Right atrium auricular region (tissue), 2 donors: ENCODE measurements around the gene GPSM3. TPM values are rescaled to one million over a fixed set of nuclear protein-coding genes. Genes with fewer than 3 reads are reported as not detected.

Experiments used
- DNase-seq: peaks from one replicate; pipeline ENCODE4 v3.0.0-alpha.2; 2019; ENCODE audit warnings: low spot score
- H3K27ac ChIP-seq, 2 donors: fragments of 200-600 bp; sonication (generic); 1 replicate in 1 of 2; 2 replicates in 1 of 2; pipeline ENCODE4 v1.5.1; 2016 to 2019
- H3K27me3 ChIP-seq, 2 donors: fragments of 200-600 bp; sonication (generic); one replicate each; pipeline versions ENCODE4 v1.5.1 to v1.6.0; 2017 to 2019
- H3K36me3 ChIP-seq: fragments of 200-600 bp; sonication (generic); one replicate; pipeline ENCODE4 v1.5.1; 2016
- H3K4me1 ChIP-seq, 2 donors: fragments of 200-600 bp; sonication (generic); one replicate each; pipeline versions ENCODE4 v1.5.1 to v1.6.0; 2017 to 2019
- H3K4me3 ChIP-seq, 2 donors: fragments of 200-600 bp; sonication (generic); 1 replicate in 1 of 2; 2 replicates in 1 of 2; pipeline ENCODE4 v1.5.1; 2017 to 2019; ENCODE audit warnings: mild to moderate bottlenecking in 1 of 2, moderate library complexity in 1 of 2
- H3K9me3 ChIP-seq, 2 donors: fragments of 200-600 bp; sonication (generic); one replicate each; pipeline ENCODE4 v1.5.1; 2019
- total RNA-seq, 2 donors: library from RNA; depleted of rRNA; stranded (reverse); fragments of >200 nt; gene quantifications; one replicate each; pipeline ENCODE4 v1.1.0, GENCODE V29; 2016
- TF ChIP-seq, protein P1 (sequence below), 2 donors: fragments of 200-600 bp; sonication (generic); IDR thresholded peaks; one replicate each; pipeline ENCODE4 v1.5.1; 2019; ENCODE audit warnings: antibody characterized with exemption in 2 of 2

Gene GPSM3
- total RNA-seq, 2 donors from 2014 or later = 3.6 to 9.0 TPM

DNA sequence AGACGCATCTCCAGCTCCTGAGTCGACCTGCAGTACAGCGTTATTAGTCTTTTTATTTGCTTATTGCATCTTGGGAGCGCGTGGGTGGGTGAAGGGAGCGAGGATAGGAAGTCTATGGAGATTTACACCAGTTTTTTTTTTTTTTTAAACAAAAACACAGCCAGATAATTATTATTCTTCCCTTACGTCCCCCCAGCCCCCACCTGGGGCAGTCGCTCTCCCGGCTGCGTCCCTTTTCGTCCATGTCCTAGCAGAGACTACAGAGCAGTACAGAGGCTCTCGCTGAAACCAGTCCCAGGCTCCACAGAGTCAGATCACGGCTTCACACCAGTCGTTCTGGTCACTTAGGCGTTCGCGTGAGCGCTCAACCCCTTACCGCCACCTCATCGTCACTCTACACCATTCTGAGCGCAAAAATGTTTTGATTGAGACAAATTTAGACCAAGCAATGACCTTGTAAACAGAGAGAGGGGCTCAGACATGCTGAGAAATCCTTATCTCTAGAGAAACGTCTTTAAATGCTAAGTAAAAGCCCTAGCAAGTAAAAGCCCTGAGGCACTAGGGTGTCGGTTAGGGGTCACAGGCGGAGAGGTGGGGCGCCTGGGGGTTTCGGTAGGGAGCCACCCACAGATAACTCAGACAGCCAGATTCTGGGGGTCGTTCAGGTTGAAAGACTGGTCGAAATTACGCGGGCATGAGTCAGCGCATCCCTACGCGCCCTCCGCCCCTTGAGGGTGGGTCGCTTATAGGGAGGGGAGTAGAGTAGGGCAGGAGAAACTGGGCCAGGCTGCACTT, 39.5 kb downstream of the GPSM3 start:
- DNase-seq = no peak

DNA sequence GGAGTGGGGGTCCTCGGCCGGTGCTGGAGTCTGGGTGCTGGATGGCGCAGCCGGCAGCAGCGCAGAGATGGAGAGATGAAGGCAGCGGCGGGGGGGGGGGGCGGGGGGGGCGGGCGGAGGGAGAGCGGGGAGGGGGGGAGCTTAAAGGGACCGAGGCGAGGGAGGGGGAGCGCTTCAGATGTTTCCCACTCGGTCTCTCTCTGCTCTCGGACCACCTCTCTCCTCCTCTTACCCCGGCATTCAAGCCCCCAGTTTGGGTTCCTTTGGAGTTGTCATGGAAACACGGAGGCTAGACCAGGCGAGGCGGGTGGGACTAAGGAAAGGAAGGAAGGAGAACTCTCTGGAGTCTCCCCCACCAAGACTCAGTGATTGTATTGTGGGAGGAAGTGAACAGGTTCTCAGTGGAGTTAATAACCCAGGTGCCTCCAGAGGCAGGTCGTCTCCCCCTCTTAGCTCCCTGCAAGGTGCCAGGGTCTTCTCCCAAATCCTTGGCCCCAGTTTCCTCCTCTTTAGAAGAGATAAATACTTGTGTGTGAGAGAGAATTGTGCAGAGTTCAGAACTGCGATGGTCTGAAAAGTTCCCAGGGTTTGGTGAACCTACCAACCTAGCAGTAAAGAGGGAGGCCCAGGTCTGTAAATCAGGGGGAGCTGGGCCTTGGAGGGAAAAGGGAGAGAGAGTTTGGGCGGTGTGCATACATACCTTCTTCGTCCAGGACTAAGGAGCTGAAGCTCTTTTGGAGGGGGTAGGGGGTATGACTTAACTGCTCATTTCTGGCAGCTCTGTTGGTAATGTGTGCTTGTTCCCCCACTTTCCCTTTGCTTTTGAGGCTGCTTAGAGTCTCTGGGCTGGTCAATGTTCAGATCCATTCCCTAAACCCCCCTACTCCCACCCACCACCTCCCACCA, 40.3 kb downstream of the GPSM3 start, which contains the start of gene PRRT1:
Gene PRRT1, minus strand, starts transcription at position 77 of the 906 bp plus-strand sequence. CDS start 112 bp downstream, outside the sequence.
- H3K4me1 ChIP-seq = peaks cover 0 to 36% of the 10 kb centered on the region in 2 donors

More for the DNA sequence above, 39.5 kb downstream of the GPSM3 start:
- peaks cover 24% of the 10 kb centered on the region for H3K36me3 ChIP-seq
- H3K27me3 ChIP-seq = no peaks in the 10 kb centered on the region
- H3K9me3 ChIP-seq = no peaks in the 10 kb centered on the region
- H3K27ac ChIP-seq = peak overlapping the region; percentile 90 to 92
- H3K4me1 ChIP-seq = peaks cover 0 to 36% of the 10 kb centered on the region in 2 donors
- TF ChIP-seq, protein P1, sequence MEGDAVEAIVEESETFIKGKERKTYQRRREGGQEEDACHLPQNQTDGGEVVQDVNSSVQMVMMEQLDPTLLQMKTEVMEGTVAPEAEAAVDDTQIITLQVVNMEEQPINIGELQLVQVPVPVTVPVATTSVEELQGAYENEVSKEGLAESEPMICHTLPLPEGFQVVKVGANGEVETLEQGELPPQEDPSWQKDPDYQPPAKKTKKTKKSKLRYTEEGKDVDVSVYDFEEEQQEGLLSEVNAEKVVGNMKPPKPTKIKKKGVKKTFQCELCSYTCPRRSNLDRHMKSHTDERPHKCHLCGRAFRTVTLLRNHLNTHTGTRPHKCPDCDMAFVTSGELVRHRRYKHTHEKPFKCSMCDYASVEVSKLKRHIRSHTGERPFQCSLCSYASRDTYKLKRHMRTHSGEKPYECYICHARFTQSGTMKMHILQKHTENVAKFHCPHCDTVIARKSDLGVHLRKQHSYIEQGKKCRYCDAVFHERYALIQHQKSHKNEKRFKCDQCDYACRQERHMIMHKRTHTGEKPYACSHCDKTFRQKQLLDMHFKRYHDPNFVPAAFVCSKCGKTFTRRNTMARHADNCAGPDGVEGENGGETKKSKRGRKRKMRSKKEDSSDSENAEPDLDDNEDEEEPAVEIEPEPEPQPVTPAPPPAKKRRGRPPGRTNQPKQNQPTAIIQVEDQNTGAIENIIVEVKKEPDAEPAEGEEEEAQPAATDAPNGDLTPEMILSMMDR (IDR thresholded peaks at IDR 0.05) = no peak
- peak overlapping the region; percentile 71 to 72 for H3K4me3 ChIP-seq

DNA sequence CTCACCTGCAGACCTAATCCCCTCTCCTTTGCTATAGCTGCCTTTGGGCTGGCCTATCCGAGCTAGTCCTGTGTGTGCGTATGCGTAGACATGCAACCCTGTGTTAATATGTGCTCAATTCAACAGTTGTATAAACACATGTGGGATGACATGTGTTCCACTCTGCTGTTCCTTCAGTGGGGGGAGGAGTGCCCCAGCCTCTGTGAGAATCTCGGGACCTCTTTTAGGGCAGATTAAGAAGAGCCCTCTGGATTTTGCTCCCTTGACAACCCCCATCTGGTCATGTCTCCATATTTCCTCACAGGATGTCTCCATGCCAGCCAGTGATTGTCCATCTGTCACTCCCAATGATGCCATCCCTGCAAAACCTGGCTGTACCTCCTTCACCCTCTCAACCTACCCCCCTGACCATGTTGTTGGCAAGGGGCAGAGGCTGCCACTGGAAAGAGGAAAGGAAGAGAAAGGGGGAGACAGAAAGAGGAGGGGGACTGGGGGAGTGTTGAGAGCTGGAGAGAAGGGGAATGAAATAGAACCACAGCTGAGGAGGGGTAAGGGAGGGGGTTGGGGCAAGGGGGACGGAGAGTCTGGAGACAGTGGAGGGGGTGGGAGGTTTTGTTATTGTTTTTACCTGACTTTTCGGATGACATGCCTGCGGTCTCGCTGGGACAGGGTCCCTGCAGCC, 41.1 kb downstream of the GPSM3 start:
- Histone ChIP-seq H3K27me3 (no peaks in the 10 kb centered on the region), H3K36me3 (peaks cover 7% of the 10 kb centered on the region), H3K4me3 (peak overlapping the region; percentile 23 to 71), H3K9me3 (no peaks in the 10 kb centered on the region), H3K27ac (peak overlapping the region; percentile 90 to 92), H3K4me1 (peaks cover 0 to 36% of the 10 kb centered on the region in 2 donors)
- TF ChIP-seq, protein P1 (IDR thresholded peaks at IDR 0.05) = no peak
- DNase-seq = no peak

More for the DNA sequence above, 40.3 kb downstream of the GPSM3 start, which contains the start of gene PRRT1:
- H3K27me3 ChIP-seq = no peaks in the 10 kb centered on the region
- TF ChIP-seq, protein P1 (IDR thresholded peaks at IDR 0.05) = no peak
- H3K27ac ChIP-seq = peak within 1 kb of the TSS; percentile 90 to 92
- H3K4me3 ChIP-seq = peak within 1 kb of the TSS; percentile 23 to 71
- no peak for DNase-seq
- H3K9me3 ChIP-seq = no peaks in the 10 kb centered on the region
- H3K36me3 ChIP-seq = peaks cover 15% of the 10 kb centered on the region

DNA sequence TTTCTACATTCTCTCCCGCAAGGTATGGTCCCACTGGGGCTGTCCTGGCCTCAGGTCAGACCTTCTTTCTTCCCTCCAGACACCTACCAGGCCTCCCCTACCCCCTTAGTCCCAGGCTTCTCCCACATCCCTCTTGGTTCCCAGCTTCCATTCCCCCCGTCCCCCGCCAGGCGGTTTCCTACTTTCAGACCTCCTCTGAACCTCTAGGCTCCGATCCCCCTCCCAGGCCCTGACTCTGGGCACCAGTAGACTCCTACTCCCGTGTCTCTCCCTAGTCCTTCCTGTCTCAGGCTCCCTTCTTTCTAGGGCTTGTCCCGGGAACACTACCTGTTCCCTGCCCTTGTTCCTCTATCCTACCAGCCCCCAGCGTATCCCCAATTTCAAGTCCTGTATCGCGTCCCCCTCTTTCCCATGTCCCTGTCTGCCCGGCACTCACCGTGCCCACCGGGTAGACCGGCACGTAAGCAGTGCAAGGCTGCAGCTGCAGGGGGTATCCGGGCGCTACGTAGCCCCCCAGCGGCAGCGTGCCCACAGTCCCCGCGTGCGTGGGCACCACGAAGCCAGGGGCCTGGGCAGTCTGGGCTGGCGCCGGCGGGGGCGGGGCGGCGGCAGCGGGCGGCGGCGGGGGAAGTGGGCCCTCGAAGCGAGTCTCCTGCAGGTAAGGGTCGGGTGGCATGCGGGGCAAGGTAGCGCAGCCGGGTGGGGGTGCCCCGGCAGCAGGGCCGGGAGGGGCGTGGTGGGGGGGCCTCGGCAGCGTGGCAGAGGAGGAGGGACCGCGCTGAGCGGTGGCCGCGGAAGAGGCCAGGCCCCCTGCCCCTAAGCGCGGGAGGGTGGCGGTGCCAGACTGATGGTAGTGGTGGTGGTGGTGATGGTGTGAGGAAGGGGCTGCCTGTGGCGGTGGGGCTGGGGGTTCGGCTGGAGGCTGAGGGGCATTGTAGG, 42.2 kb downstream of the GPSM3 start:
- no peaks in the 10 kb centered on the region for H3K9me3 ChIP-seq
- TF ChIP-seq, protein P1 (IDR thresholded peaks at IDR 0.05) = no peak
- no peak overlapping the region for H3K27ac ChIP-seq
- H3K4me3 ChIP-seq = peak overlapping the region in 1 of 2 donors; percentile 15
- DNase-seq = no peak
- peaks cover 0 to 31% of the 10 kb centered on the region in 2 donors for H3K4me1 ChIP-seq
- H3K36me3 ChIP-seq = no peaks in the 10 kb centered on the region
- H3K27me3 ChIP-seq = no peaks in the 10 kb centered on the region
